Panc1 (cell line): ENCODE measurements around the gene CNTN4. TPM values are rescaled to one million over a fixed set of nuclear protein-coding genes. Genes with fewer than 3 reads are reported as not detected.

Experiments
- ATAC-seq: fragments of 200-7000 bp; cut with Tn5 transposase; 2 replicates; pipeline ENCODE4 v1.9.1; 2020; ENCODE audit warnings: mild to moderate bottlenecking, moderate library complexity
- BruUV-seq: library from RNA; stranded (reverse); fragments of 400-500 nt; replicated peaks from 2 replicates; lab custom pipeline; 2021; lab: Mats Ljungman, UMichigan
- CTCF ChIA-PET: fragments of 300-600 bp; sonication (Branson Sonifier 250); formaldehyde crosslinking; loops from one replicate; lab custom pipeline; 2022; ENCODE audit warnings: antibody characterized with exemption; lab: Charles Lee
- POLR2A ChIA-PET: fragments of 300-600 bp; sonication (Branson Sonifier 250); formaldehyde crosslinking; loops from one replicate; lab custom pipeline; 2022; ENCODE audit warnings: antibody characterized with exemption; lab: Charles Lee
- DNase-seq: peaks from one replicate; pipeline ENCODE4 v3.0.0-alpha.2; 2010; ENCODE audit warnings: low read depth, low spot score
- H3K27ac ChIP-seq: 2 replicates; pipeline ENCODE4 v1.5.1; 2011; ENCODE audit warnings: mild to moderate bottlenecking, low read length, inconsistent platforms
- H3K27me3 ChIP-seq: fragments of 200-500 bp; sonication (Bioruptor generic); 2 replicates; pipeline ENCODE4 v1.6.0; 2014; ENCODE audit warnings: low read length, inconsistent platforms; ENCODE audit not compliant: control insufficient read depth, insufficient read depth
- H3K36me3 ChIP-seq: fragments of 200-500 bp; sonication (Bioruptor generic); 2 replicates; pipeline ENCODE4 v1.5.1; 2014; ENCODE audit warnings: inconsistent platforms, mild to moderate bottlenecking, low read length, moderate library complexity; ENCODE audit not compliant: control insufficient read depth, insufficient read depth
- H3K4me1 ChIP-seq: 2 replicates; pipeline ENCODE4 v1.5.1; 2011; ENCODE audit warnings: inconsistent platforms, mild to moderate bottlenecking, low read length, moderate library complexity; ENCODE audit not compliant: control insufficient read depth, insufficient read depth
- H3K4me3 ChIP-seq, 2 experiments: 2 replicates each; pipeline ENCODE4 v1.5.1; 2011 to 2012; ENCODE audit warnings: low read depth in 2 of 2, low read length in 2 of 2, mild to moderate bottlenecking in 2 of 2, inconsistent platforms in 1 of 2, moderate library complexity in 1 of 2
- H3K9me3 ChIP-seq: fragments of 200-500 bp; sonication (Bioruptor generic); 2 replicates; pipeline ENCODE4 v1.5.1; 2014; ENCODE audit warnings: low read depth, mild to moderate bottlenecking, inconsistent platforms, low read length, moderate library complexity; ENCODE audit not compliant: control insufficient read depth, insufficient read depth
- TCF7L2 ChIP-seq: IDR thresholded peaks from 2 replicates; pipeline ENCODE4 v1.6.1; 2011; ENCODE audit warnings: mild to moderate bottlenecking, low read depth, low read length, inconsistent platforms
- in situ Hi-C: cut with HindIII; loops from 2 replicates; pipeline ENCODE4 v1.10.0; 2016; ENCODE audit warnings: low sequenced_read_pairs, low pct_unique_long_range_greater_than_20kb
- intact Hi-C: fragments of 100-400 bp; cut with micrococcal nuclease; formaldehyde crosslinking; loops from one replicate; pipeline ENCODE4 v1.10.0; 2022; ENCODE audit not compliant: unreplicated experiment
- total RNA-seq: library from RNA; stranded (reverse); gene quantifications from one replicate; pipeline ENCODE4 v1.2.1, GENCODE V29; 2021; ENCODE audit not compliant: unreplicated experiment

Gene CNTN4
- total RNA-seq, 1 experiment from 2014 or later = not detected

GRCh38 chr3:3107181-3107580 lies 1008.5 kb downstream of the CNTN4 start:
- in situ Hi-C loops = no loop called here
- Histone ChIP-seq H3K36me3 (no peaks in the 10 kb centered on the region), H3K4me3 (no peak overlapping the region), H3K27me3 (no peaks in the 10 kb centered on the region; the same call in none of the 2 replicates), H3K9me3 (no peaks in the 10 kb centered on the region), H3K4me1 (no peaks in the 10 kb centered on the region), H3K27ac (no peak overlapping the region)
- ChIA-PET POLR2A (no interaction called here), CTCF (no interaction called here)
- ATAC-seq (no peak), DNase-seq (no peak)
- intact Hi-C loops = no loop called here
- no peak for TF ChIP-seq TCF7L2
- no TSS peak for BruUV-seq
